Measurements from ENCODE around the gene DAPL1.

- TF ChIP-seq CTCF (IDR thresholded peaks at IDR 0.05; ENCODE audit: low read length) (peak; percentile 92), EZH2 (optimal IDR thresholded peaks at IDR 0.05; ENCODE audit: low read depth, low read length) (no peak)
Measured at GRCh38 chr2:158753641-158754611, 41.2 kb upstream of the DAPL1 start.

Data from MM.1S (cell line).